ENCODE measurements around the gene PCNX1.
"Not testable (repeated sequence)": the region's sequence is repeated elsewhere in the genome, so short reads cannot be mapped to it uniquely, and the experiment has no call there.

PCNX1 gene

DNA sequence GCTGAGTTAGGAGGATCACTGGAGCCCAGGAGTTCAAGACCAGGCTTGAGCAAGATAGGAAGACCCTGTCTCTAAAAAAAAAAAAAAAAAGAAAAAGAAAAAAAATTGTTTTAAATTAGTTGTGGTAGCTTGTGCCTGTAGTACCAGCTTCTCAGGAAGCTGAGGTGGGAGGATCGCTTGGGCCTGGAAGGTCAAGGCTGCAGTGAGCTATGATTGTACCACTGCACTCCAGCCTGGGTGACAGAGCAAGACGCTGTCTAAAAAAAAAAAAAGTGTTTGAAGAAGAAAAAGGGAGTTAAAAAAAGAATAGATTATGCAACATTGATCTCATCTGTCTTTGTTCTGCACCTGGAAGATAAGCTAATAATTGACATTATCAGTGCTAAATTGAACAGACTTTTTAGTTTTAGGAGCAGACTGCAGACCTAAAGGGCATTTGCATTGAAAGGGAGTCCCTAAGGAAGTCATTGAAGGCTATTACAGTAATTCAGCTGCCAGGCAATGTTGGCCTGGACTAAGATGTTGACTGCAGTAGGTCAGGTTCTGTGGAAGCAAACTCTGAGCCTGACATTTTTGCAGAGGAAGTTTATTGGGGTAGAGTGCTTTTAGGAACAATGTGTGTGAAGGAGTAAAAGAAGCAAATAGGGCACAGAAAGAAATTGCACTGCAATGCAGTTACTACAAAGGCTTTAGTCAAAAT, 215.8 kb downstream of the PCNX1 start:
- no peak for DNase-seq (ENCODE audit: low read depth)

DNA sequence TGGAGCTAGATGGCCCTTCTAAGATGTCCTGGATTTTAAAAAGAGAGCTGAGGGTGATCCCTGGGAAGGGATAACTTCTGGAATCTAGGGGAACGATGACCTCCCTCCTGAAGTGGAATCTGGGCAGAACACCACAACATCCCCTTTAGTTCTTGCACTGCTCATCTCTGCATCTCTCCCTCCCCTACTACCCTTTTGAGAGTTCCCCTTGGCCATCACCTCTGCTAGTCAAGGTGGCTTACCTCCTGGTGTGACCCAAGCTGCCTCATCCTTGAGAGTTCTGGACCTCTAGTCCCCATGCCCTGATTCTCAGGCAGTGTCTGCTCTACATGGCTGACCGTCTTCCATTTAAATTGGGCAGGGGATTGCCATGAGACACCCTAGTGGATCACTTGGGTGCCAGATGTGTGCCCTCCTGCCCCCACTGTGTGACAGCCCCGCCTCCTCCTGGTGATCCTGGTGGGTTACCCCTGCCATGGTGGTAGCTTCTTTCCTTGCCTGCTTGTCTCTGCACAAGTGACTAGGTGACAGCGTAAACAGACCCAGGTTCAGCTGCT, 216.4 kb downstream of the PCNX1 start:
- DNase-seq (ENCODE audit: low read depth), result no peak

DNA sequence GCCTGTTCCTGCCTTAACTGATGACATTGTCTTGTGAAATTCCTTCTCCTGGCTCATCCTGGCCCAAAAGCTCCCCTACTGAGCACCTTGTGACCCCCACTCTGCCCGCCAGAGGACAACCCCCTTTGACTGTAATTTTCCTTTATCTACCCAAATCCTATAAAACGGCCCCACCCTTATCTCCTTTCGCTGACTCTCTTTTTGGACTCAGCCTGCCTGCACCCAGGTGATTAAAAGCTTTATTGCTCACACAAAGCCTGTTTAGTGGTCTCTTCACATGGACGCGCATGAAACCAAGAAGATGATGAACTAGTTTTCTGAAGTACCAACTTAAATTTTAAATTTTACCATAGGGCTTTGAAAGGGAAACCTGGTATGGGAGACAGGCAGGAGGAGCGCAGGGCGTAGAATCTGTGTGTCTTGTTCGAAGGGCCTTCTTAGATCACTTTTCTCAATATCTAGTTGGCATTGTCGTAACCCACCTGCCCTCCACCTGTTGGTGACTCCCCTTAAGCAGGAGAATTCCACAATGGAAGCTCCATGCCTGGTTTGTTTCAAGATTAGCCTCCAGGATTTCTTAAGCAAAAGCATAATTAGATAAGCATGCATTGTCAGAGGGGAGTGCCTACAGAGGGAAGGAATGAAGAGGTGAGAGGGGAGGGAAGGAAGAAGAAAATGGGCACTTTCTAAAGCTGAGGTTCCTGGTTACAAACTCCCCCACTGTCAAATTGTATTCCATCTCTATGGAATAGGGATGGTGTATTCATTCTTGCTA, 222.6 kb downstream of the PCNX1 start:
- not testable (repeated sequence) for DNase-seq (ENCODE audit: low read depth)

DNA sequence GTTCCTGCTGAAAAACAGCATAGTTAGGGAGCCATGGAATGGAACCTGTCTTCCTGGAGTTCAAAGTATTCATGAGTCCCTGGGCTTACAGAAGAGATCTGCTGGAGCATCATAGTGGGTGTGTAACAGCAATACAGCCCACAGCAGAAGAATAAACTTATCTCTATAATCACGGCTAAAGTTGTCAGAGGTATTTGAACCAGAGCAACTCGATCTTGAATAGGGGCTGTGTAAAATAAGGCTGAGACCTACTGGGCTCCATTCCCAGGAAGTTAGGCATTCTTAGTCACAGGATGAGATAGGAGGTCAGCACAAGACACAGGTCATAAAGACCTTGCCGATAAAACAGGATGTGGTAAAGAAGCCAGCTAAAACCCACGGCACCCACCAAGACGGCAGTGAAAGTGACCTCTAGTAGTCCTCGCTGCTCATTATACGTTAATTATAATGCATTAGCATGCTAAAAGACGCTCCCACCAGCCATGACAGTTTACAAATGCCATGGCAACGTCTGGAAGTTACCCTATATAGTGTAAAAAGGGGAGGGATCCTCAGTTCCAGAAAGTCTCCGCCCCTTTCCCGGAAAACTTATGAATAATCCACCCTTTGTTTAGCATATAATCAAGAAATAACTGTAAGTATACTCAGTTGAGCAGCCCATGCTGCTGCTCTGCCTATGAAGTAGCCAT, 223.4 kb downstream of the PCNX1 start:
- peak; percentile 85 for DNase-seq (ENCODE audit: low read depth)

DNA sequence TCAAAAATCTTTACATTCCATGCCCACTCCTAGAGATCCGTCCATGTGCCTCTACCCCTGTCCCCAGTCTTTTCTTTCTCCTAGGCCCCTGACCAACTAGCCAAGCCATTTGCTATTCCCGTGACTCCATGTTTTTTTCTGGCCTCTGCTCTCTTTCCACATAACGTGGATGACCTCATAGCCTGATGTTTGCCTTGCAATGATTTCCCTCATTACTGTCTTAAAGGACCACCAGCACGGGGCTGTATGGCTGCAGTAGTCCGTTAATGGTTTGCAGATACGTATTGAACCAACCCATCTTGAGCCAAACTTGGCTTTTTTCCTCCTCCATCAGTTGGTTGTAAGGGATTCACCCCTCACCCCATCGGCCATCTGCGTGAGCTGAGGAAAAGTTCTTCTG, 226.0 kb downstream of the PCNX1 start:
- DNase-seq (ENCODE audit: low read depth), result no peak

DNA sequence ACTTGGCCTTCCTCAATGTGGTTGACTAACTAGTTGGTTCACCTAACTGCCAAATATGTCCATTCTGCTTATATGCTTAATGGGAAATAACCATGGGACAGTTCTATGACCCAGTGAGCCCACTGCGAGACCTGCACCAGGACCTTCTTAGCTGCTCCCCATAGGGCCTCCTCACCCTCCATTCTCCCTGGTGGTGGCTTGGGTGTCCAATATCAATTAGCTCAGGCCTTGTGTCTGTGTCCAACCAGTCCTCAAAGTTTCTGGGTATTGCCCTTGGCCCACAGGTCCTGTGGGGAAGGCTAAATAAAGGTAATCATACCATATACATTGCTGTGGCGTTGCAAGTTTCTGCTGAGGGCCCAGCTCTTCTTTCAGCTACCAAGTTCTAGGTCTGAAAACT, 228.2 kb downstream of the PCNX1 start:
- no peak for DNase-seq (ENCODE audit: low read depth)

DNA sequence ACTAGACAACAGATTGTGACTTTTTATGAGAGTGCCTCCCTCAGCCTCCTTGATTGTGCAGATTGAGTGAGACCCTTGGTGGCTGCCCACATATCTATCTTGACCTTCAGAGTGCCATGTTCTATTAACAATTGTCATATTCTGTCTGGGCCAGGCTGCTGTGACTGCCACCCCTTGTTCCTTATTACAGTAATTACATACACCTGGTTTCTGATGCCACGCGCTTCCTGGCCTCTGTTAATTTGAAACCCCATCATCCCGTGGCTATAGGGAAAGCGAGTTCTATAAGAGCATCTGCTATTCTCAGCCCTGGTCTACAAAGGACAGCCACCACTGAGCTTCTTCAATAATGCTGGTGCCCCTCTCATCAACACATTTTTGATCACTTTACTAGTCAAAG, 228.7 kb downstream of the PCNX1 start:
- DNase-seq (ENCODE audit: low read depth), result no peak

DNA sequence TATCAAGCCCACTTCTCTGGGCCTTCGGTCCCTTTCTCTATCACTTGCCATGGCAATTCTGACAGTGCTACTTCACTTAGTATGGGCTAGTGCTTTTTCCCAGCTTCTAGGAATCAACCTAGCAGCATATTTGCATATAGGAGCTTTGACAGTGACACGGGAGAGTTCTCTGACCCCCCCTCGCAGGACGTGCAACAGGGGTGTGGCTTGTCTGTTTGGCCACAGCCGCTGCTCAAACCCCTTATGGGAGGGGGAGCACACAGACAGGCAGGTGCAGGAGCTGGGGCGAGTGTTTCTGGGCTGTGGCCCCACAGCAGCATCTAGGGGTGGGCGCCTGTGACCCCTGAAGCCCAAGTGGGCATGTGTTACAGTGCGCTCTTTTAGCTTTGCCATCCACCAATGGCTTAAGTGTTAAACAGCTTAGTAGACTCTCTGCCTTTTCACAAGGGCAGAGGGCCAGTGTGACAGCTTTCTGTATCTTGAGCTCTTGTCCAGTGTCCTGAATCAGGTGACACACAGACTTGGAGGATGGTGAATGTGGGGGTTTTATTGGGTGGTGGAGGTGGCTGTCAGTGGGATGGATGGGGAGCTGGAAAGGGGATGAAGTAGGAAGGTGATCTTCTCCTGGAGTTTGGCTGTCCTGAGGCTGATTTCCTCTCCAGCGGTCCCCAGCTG, 229.3 kb downstream of the PCNX1 start:
- no peak for DNase-seq (ENCODE audit: low read depth)

DNA sequence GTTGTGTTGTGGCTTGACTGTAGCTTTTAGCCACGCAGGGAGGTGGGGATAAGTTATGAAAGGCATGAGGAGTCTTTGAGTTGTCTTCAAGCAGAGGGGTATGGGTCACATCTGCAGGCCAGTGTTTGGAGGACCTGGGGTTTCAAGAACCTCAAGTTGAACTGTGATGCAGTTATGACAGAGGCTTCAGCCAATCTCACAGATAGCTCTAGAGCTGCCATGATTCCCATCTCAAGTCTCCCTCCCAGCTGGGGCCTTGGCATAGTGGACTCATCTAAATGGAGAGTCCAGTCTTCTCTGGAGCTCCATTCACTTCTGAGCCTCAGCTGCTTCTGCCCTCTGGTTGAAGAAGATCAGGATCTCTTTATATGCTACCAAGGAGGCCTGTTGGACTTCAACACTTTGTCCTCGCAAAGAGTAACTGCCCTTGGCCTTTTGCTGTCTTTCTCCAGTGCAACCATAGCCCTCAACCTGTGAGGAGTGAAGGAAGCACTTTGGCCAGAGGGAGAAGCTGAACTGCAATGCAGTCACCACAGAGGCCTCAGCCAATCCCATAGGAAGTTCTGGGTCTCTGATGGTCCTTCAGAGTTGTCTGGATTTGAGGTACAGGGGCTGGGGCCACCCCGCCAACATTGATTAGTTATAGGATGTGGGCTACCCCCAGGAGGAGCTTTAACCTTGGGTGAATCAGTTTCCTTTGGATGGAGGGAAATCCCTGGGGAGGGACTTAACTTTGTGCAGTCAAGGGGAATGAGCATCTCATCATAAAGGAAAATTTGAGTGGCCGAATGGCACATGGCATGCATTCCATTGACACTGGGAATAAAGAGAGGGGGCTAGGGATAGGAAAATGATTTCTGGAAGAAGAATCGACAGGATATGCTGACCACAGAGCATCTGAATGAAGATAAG, 230.5 kb downstream of the PCNX1 start:
- no peak for DNase-seq (ENCODE audit: low read depth)

DNA sequence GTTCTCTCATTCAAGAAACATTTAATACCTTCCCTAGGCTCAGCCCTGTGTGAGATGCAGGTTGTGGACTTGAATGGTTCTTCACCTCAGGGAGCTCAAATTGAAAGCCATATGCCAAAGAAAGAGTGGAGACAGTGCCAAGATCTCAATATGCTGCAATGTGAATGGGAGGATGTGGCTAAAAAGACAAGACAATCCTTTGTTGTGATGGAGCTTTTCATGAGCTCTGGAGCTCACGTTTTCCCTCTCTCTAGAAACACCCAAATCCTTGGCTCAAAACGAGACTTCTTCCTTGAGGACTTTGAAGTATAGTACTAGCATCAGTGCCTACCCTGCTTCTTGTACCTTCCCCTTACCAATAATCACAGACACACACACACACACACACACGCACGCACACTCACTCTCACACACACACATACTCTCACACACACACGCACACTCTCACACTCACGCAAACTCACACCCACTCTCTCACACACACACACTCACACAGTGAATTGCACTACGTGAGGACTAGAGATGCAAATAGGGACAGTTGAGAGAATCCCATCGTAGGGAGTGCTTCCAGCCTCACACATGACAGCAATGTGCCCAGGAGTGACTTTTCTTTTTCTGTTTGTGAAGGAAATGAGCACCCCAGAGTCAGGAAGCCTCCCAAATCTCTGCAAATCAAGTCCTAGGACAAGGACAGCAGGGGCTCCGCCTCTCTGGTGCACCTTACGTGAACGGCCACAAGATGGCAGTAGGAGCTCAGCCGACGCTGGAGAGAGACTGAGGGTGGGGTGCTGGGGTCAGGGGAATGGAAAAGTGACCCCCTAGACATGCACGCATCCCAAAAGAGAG, 231.4 kb downstream of the PCNX1 start:
- peak; percentile 51 for DNase-seq (ENCODE audit: low read depth)

DNA sequence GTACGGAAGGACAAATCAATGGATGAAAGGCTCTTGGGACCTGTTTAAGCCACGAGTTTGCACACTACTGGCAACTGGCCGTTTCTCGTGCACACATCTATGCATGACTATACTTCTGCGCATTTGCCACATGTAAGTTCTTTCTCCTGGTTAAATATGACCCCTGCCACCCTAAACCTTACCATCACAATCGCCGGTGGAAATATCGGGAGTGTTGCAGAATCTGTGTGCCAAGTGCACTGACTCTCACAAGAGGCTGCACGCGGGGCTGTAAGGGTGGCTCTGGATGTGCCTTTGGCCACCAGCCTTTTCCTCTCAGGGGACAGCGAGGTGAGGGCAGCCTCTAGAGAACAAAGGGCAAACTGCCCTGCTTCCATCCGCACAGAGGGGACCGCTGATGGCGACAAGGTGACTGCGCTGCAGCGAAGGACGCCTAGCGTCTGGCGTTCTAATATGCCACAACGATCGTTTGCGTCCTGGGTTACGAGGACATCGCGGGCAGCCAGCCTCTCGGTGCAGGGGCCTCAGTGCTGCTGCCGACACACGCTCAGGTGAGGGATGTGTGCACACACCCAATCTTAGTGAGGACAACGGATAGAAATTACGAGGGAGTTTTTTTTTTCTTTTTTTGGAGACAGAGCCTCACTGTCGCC, 232.2 kb downstream of the PCNX1 start:
- no peak for DNase-seq (ENCODE audit: low read depth)

DNA sequence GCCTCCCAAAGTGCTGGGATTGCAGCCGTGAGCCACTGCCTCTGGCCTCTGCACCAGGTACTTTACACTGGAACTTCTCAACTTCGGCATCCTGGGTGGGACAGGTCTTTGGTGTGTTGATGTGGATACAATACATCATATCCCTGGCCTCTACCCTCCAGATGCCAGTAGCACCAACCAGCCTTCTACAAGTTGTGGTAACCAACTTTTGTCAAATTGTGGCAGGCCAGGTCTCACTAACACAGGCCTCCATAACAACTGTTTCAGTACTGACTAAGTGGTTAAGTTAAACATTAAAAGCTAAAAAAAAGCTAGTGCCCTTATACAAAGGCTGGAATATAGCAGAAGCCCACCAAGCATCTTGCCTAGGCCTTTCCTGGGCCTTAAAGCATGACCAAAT, 232.9 kb downstream of the PCNX1 start:
- no peak for DNase-seq (ENCODE audit: low read depth)

DNA sequence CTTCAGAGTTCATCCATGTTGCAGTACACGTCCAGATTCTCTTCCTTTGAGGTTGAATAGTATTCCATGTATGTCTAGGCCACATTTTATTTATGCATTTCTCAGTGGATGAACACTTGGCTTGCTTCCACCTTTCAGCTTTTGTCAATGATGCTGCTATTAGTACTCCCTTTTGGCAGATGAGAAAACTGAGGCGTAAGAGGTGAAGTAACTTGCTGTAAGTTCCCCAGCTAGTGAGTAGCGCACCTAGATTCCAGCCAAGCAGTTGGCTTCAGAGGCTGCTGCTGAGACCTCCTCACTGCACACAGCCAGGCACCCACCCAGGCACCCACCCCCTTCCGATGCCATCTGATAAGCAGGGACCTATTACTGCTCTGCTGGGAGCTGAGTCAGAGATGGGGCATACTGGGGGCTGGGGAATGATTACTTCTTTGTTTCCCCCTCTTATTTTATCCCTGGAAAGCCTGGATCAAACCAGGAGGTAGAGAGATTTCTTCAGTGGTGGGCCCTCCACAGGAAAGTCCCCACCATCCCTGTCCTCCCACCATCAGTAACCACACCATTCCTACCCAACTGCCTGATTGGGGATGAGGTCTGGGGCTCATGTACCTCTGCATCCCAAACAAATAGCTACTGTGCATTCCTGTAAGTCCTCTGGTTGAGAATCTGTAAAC, 234.6 kb downstream of the PCNX1 start:
- peak; percentile 77 for DNase-seq (ENCODE audit: low read depth)

DNA sequence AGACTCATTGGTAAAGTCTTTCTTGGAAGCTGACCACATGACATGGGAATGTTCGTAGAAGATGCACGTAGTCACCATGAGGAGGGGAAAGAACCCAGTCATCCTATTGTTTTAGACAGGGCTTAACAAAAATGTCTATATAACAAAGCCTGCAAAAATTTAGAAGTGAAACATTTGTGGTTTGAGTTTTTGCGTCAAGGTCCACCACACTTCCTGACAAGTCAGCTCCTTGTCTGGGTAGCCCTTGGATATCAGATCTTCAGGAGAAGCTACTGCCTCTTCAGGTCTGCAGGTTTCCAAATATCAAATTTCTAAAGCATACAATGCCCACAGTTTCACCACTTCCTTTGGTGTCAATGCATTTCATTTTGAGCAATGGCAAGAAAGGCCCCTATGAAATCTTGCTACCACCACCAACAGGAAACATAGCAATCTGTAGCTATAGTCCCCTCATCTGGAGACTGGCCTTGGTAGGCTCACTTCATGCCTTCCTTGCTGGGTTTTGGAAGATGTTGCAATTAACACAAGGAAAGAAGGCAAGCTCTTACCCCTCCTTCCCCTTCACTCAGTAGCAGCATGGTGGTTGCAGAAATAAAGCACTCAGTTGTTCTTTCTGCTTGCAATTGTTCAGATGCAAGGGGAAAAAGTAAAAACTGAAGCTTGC, 235.2 kb downstream of the PCNX1 start:
- DNase-seq (ENCODE audit: low read depth), result peak; percentile 97

DNA sequence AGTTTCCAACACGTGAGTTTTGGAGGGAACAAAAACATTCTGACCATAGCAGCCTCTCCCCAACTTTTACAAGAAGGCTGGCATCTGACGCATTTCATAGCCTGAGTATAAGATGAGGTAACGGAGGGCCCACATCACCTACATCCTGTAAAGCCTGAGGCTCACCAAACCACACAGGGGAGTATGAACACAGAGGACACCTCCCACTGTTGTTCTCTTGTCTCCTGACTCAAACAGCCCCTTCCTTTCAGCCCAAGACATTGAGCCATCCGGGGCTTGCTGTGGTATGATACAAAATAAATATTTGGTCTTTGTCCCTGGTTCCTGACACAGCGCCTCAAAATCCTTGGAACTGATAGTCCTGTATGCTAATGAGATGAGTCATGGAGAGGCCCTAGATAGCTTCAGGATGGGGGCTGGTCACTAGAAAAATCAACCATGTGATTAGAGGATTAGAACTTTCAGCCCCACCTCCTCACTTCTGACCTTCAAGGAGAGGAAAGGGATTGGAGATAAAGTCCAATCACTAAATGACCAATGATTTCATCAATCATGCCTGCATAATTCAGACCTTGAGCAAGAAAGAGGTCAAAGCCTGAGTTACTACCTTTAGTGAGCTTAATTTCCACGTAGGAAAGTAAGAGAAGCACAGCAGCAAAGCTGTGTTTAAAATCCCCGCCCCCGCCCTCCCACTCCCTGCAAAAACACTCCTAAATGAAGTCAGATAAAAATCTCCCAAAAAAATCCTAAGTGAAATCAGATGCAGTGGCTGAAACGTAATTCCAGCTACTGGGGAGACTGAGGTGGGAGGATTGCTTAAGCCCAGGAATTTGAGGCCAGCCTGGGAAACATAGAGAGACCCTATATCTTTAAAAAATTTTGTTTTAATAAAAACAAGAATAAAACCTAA, 236.4 kb downstream of the PCNX1 start:
- DNase-seq (ENCODE audit: low read depth), result peak; percentile 90

DNA sequence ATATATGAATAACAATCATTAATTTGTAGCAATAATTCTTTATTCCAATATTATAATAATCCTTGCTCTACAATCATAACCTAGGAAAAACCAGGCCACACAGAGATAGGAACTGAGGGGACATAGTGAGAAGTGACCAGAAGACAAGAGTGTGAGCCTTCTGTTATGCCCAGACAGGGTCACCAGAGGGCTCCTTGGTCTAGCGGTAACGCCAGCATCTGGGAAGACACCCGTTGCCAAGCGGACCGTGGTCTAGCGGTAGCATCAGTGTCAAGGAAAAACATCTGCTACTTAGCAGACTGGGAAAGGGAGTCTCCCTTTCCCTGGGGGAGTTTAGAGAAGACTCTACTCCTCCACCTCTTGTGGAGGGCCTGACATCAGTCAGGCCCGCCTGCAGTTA, 240.1 kb downstream of the PCNX1 start:
- not testable (repeated sequence) for DNase-seq (ENCODE audit: low read depth)

DNA sequence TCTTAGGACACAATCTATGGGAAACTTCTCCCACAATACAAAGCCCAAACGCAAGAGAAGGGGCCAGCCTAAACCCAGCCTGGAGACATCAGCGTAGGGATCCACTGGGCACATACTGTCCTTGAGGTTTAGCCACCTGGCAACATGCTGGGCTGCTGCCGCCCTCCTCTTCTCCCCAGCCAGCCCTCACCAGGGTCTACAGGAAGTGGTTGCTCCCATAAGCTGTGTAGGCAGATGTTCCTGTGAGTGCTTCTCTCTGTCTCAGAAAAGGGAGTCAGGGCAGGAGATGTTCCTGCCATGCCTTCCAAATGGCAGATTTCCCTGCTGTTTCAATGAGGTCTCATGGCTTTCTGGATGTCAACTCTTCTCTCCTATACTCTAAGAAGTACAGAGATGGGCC, 241.4 kb downstream of the PCNX1 start:
- no peak for DNase-seq (ENCODE audit: low read depth)

Data from iris pigment epithelial cell (primary cell).